HepG2 (cell line): Measurements from ENCODE around the gene MOB3C.

Source experiments
- CTCF ChIP-seq: sonication (generic); formaldehyde crosslinking; IDR thresholded peaks from 2 replicates; pipeline ENCODE4 v1.5.0; 2020; ENCODE audit warnings: mild to moderate bottlenecking, missing genetic modification reagents, moderate library complexity
- EP300 ChIP-seq, 3 experiments: sonication (generic) in 1 of 3; formaldehyde crosslinking in 1 of 3; IDR thresholded peaks; 2 replicates each; pipeline versions ENCODE4 v1.5.1 to v1.6.1; 2011 to 2020; ENCODE audit warnings: low read depth in 2 of 3, low read length in 2 of 3, borderline replicate concordance in 1 of 3, improper control_type of control experiment in 1 of 3, mild to moderate bottlenecking in 1 of 3, missing genetic modification reagents in 1 of 3, moderate library complexity in 1 of 3
- GABPB1 ChIP-seq: IDR thresholded peaks from 2 replicates; pipeline ENCODE4 v1.6.1; 2016; ENCODE audit warnings: mild to moderate bottlenecking, missing genetic modification reagents, moderate library complexity, missing compliant biosample characterization
- JARID2 ChIP-seq: sonication (generic); formaldehyde crosslinking; IDR thresholded peaks from 2 replicates; pipeline ENCODE4 v1.8.1; 2023; ENCODE audit warnings: missing genetic modification reagents, inconsistent platforms; ENCODE audit not compliant: insufficient replicate concordance
- NFRKB ChIP-seq: fragments of 450-650 bp; IDR thresholded peaks from 2 replicates; pipeline ENCODE4 v1.6.1; 2017
- PITX1 ChIP-seq: sonication (generic); formaldehyde crosslinking; IDR thresholded peaks from 2 replicates; pipeline ENCODE4 v1.5.1; 2020; ENCODE audit warnings: mild to moderate bottlenecking, missing genetic modification reagents
- PTBP1 ChIP-seq: fragments of 200-400 bp; formaldehyde crosslinking; IDR thresholded peaks from 2 replicates; pipeline ENCODE4 v1.6.1; 2018; ENCODE audit warnings: low read length, low read depth; ENCODE audit not compliant: poor library complexity, severe bottlenecking
- THAP7 ChIP-seq: sonication (generic); formaldehyde crosslinking; IDR thresholded peaks from 2 replicates; pipeline ENCODE4 v1.8.1; 2023; ENCODE audit warnings: mild to moderate bottlenecking, missing genetic modification reagents

GRCh38 chr1:46569116-46569515, 47.5 kb downstream of the MOB3C start:
- TF ChIP-seq THAP7 (CRISPR knock-in tag) (no peak), PITX1 (CRISPR knock-in tag) (no peak), GABPB1 (no peak), CTCF (no peak), PTBP1 (no peak), EP300 (IDR thresholded peaks at IDR 0.05; ENCODE audit: low read depth in 2 of 2, low read length in 2 of 2) (no peak), EP300 (CRISPR knock-in tag; IDR thresholded peaks at IDR 0.05; ENCODE audit: borderline replicate concordance) (no peak), JARID2 (CRISPR knock-in tag) (no peak), NFRKB (no peak)
